Stimulated activated CD4-positive, alpha-beta T cell treated with anti-CD3 and anti-CD28 coated beads, Interleukin-12 subunit alpha, Interleukin-12 subunit beta, amount 100 ng/mL, for 48 hours (primary cell): ENCODE measurements around the gene CD22.

Source experiments
- DNase-seq, 3 donors: peaks; one replicate each; pipeline ENCODE4 v3.0.0-alpha.2; 2020; ENCODE audit warnings: low read depth in 2 of 3, low spot score in 1 of 3

Gene CD22

GRCh38 chr19:35381318-35381717 lies 52.3 kb downstream of the CD22 start:
- no peak for DNase-seq

GRCh38 chr19:35381926-35382325 lies 52.9 kb downstream of the CD22 start:
- DNase-seq, result no peak

DNA sequence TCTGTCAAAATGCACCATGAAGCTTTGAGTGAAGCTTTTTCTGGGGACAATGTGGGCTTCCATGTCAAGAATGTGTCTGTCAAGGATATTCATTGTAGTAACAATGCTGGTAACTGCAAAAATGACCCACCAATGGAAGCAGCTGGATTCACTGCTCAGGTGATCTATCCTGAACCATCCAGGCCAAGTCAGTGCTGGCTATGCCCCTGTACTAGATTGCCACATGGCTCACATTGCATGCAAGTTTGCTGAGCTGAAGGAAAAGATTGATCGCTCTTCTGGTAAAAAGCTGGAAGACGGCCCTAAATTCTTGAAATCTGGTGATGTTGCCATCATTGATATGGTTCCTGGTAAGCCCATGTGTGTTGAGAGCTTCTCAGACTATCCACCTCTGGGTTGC lies 54.5 kb downstream of the CD22 start:
- no peak for DNase-seq

- DNase-seq, result no peak
Observed at GRCh38 chr19:35388277-35389054, 59.5 kb downstream of the CD22 start.

- DNase-seq, result no peak
Observed at GRCh38 chr19:35389192-35389861, 60.3 kb downstream of the CD22 start.

DNA sequence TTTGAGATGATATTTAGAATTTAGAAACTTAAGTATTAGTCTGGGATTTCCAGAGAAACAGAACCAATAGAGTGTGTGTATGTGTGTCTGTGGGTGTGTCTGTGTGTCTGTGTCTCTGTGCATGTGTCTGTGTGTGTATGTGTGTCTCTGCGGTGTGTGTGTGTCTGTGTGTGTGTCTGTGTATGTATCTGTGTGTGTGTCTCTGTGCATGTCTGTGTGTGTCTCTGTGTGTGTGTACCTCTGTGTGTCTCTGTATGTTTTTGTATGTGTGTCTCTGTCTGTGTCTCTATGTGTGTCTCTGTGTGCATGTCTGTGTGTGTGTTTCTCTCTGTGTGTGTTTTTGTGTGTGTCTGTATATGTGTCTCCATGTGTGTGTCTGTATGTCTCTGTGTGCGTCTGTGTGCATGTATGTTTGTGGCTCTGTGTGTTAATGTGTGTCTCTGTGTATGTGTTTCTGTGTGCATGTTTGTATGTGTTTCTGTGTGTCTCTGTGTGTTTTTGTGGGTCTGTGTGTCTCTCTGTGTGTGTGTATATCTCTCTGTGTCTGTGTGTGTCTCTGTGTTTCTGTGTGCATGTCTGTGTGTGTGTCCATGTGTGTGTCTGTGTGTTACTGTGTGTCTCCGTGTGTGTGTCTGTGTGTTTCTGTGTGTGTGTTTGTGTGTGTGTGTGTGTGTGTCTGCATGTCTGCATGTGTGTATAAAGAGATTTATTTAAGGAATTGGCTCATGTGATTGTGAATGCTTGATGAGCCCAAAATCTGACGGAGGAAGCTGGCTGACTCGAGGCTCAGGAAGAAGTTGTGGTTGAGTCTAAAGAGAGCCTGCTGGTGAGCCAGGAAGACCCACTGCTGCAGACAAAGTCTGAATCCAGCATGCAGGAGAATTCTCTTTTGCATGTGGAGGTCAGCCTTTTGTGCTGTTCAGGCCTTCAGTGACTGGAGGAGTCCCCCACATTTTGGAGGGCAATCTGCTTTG lies 64.0 kb downstream of the CD22 start:
- no peak for DNase-seq

DNA sequence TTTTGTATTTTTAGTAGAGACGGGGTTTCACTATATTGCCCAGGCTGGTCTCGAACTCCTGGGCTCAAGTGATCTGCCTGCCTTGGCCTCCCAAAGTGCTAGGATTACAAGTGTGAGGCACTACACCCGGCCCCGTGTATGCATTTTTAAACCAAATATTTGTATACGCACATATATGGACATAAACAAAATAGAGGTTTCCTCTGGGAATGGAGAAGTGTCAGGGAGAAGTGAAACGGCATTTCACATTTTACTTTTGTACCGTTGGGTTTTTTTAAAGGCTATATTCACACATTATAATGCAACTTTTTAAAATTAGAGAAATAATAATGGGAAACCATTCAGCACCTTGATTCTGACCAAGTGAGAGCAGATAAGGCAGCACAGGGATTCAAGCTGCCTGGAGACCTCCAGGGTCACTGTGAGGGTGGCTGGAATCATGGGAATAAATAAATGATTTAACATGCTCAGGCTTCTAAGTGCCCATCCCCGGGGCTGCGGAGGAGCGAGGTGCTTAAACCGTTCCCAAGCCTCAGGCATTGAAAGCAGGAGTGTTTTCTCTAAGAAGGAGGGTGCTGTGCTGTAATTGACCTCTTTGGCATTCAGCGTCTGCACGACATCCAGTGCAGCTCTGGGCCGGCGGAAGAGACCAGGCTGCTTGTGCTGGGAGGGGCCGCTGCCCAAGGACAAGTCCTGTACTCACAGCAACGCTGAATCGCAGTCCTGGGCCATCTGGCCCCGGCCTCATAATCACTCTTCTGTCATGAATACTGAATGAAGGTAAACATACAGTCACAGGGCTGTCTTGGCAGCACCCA lies 66.6 kb downstream of the CD22 start:
- no peak for DNase-seq

GRCh38 chr19:35396240-35396885 lies 67.4 kb downstream of the CD22 start:
- DNase-seq, result no peak
